Duodenal mucosa (tissue), 2 donors: Measurements from ENCODE around the gene MOB1A.
"Not testable (repeated sequence)": the region's sequence is repeated elsewhere in the genome, so short reads cannot be mapped to it uniquely, and the experiment has no call there.

ENCODE experiments used
- H3K27ac ChIP-seq: one replicate; pipeline ENCODE4 v1.7.0; 2013; ENCODE audit warnings: low read depth, low read length
- H3K27me3 ChIP-seq, 2 donors: one replicate each; pipeline ENCODE4 v1.7.0; 2013; ENCODE audit warnings: low read length in 2 of 2, control low read depth in 1 of 2; ENCODE audit not compliant: insufficient read depth in 2 of 2, control insufficient read depth in 1 of 2
- H3K36me3 ChIP-seq, 2 donors: one replicate each; pipeline ENCODE4 v1.7.0; 2013; ENCODE audit warnings: low read length in 2 of 2, control low read depth in 1 of 2; ENCODE audit not compliant: insufficient read depth in 2 of 2, control insufficient read depth in 1 of 2
- H3K4me1 ChIP-seq, 2 donors: one replicate each; pipeline ENCODE4 v1.7.0; 2013; ENCODE audit warnings: low read length in 2 of 2, control low read depth in 1 of 2; ENCODE audit not compliant: insufficient read depth in 2 of 2, control insufficient read depth in 1 of 2
- H3K4me3 ChIP-seq, 2 donors: one replicate each; pipeline ENCODE4 v1.7.0; 2013; ENCODE audit warnings: low read length in 2 of 2, low read depth in 1 of 2
- H3K9ac ChIP-seq, 2 donors: one replicate each; pipeline ENCODE4 v1.7.0; 2013; ENCODE audit warnings: low read length in 2 of 2, low read depth in 1 of 2
- H3K9me3 ChIP-seq, 2 donors: one replicate each; pipeline ENCODE4 v1.7.0; 2013; ENCODE audit warnings: low read length in 2 of 2, control low read depth in 1 of 2; ENCODE audit not compliant: control insufficient read depth in 1 of 2

Gene MOB1A

GRCh38 chr2:74131901-74132300 is 46.8 kb downstream of the MOB1A start:
- no peak overlapping the region for H3K27ac ChIP-seq
- H3K4me1 ChIP-seq, result no peaks in the 10 kb centered on the region
- H3K9me3 ChIP-seq, result no peaks in the 10 kb centered on the region
- H3K9ac ChIP-seq, result no peak overlapping the region
- H3K36me3 ChIP-seq, result peaks cover 10 to 25% of the 10 kb centered on the region in 2 donors
- peaks cover 6 to 9% of the 10 kb centered on the region in 2 donors for H3K27me3 ChIP-seq
- no peak overlapping the region for H3K4me3 ChIP-seq

GRCh38 chr2:74130211-74130995 is 48.3 kb downstream of the MOB1A start:
- H3K27ac ChIP-seq, result no peak overlapping the region
- H3K9me3 ChIP-seq, result no peaks in the 10 kb centered on the region
- peaks cover 10 to 22% of the 10 kb centered on the region in 2 donors for H3K36me3 ChIP-seq
- no peak overlapping the region for H3K9ac ChIP-seq
- H3K4me1 ChIP-seq, result no peaks in the 10 kb centered on the region
- no peak overlapping the region for H3K4me3 ChIP-seq
- H3K27me3 ChIP-seq, result peaks cover 6 to 9% of the 10 kb centered on the region in 2 donors

- H3K4me1 ChIP-seq, result no peaks in the 10 kb centered on the region
Measured at GRCh38 chr2:74128206-74128605, 50.5 kb downstream of the MOB1A start.

GRCh38 chr2:74123955-74124354 is 54.7 kb downstream of the MOB1A start:
- not testable (repeated sequence) for H3K27me3 ChIP-seq, H3K9ac ChIP-seq, H3K4me1 ChIP-seq, H3K4me3 ChIP-seq, H3K36me3 ChIP-seq, H3K27ac ChIP-seq
- peaks cover 8 to 13% of the 10 kb centered on the region in 2 donors for H3K9me3 ChIP-seq

More at GRCh38 chr2:74128206-74128605, 50.5 kb downstream of the MOB1A start:
- Histone ChIP-seq H3K9me3 (no peaks in the 10 kb centered on the region), H3K36me3 (peaks cover 0 to 1% of the 10 kb centered on the region in 2 donors), H3K4me3 (no peak overlapping the region), H3K27me3 (peaks cover 6 to 9% of the 10 kb centered on the region in 2 donors), H3K27ac (no peak overlapping the region), H3K9ac (no peak overlapping the region)

GRCh38 chr2:74121846-74122245 is 56.8 kb downstream of the MOB1A start:
- not testable (repeated sequence) for H3K4me1 ChIP-seq, H3K4me3 ChIP-seq, H3K36me3 ChIP-seq, H3K9ac ChIP-seq, H3K27me3 ChIP-seq, H3K27ac ChIP-seq
- H3K9me3 ChIP-seq, result peaks cover 8 to 13% of the 10 kb centered on the region in 2 donors

GRCh38 chr2:74119912-74120825 is 58.5 kb downstream of the MOB1A start:
- H3K27ac ChIP-seq, result peak overlapping the region; percentile 75
- no peaks in the 10 kb centered on the region for H3K36me3 ChIP-seq
- H3K4me1 ChIP-seq, result no peaks in the 10 kb centered on the region
- H3K9me3 ChIP-seq, result peaks cover 8 to 13% of the 10 kb centered on the region in 2 donors
- H3K4me3 ChIP-seq, result peak overlapping the region; percentile 84 to 90
- no peaks in the 10 kb centered on the region for H3K27me3 ChIP-seq
- H3K9ac ChIP-seq, result peak overlapping the region; percentile 39 to 69

- peaks cover 8 to 13% of the 10 kb centered on the region in 2 donors for H3K9me3 ChIP-seq
- H3K4me3 ChIP-seq, result no peak overlapping the region
- no peaks in the 10 kb centered on the region for H3K27me3 ChIP-seq
- H3K4me1 ChIP-seq, result no peaks in the 10 kb centered on the region
- H3K9ac ChIP-seq, result no peak overlapping the region
- H3K36me3 ChIP-seq, result no peaks in the 10 kb centered on the region
- H3K27ac ChIP-seq, result no peak overlapping the region
Measured at GRCh38 chr2:74119339-74119738, 59.3 kb downstream of the MOB1A start.

GRCh38 chr2:74111380-74111779 is 67.3 kb downstream of the MOB1A start:
- Histone ChIP-seq H3K4me1 (no peaks in the 10 kb centered on the region), H3K9ac (no peak overlapping the region), H3K27ac (no peak overlapping the region)

GRCh38 chr2:74110537-74110936 is 68.1 kb downstream of the MOB1A start:
- no peak overlapping the region for H3K4me3 ChIP-seq
- no peaks in the 10 kb centered on the region for H3K27me3 ChIP-seq
- no peaks in the 10 kb centered on the region for H3K9me3 ChIP-seq
- H3K36me3 ChIP-seq, result no peaks in the 10 kb centered on the region
- H3K27ac ChIP-seq, result no peak overlapping the region
- H3K4me1 ChIP-seq, result no peaks in the 10 kb centered on the region
- no peak overlapping the region for H3K9ac ChIP-seq

More at GRCh38 chr2:74111380-74111779, 67.3 kb downstream of the MOB1A start:
- Histone ChIP-seq H3K4me3 (no peak overlapping the region), H3K9me3 (no peaks in the 10 kb centered on the region), H3K27me3 (no peaks in the 10 kb centered on the region), H3K36me3 (no peaks in the 10 kb centered on the region)

GRCh38 chr2:74109551-74109950 is 69.1 kb downstream of the MOB1A start:
- no peaks in the 10 kb centered on the region for H3K4me1 ChIP-seq
- no peak overlapping the region for H3K9ac ChIP-seq
- H3K27me3 ChIP-seq, result no peaks in the 10 kb centered on the region
- no peak overlapping the region for H3K4me3 ChIP-seq
- no peaks in the 10 kb centered on the region for H3K36me3 ChIP-seq
- no peaks in the 10 kb centered on the region for H3K9me3 ChIP-seq
- no peak overlapping the region for H3K27ac ChIP-seq
